C4-2B (cell line): ENCODE measurements around the gene TMEM151A.

Experiments used
- CTCF ChIP-seq: fragments of 450-650 bp; conservative IDR thresholded peaks from 2 replicates; pipeline ENCODE4 v1.5.1; 2017; ENCODE audit warnings: mild to moderate bottlenecking
- ZFX ChIP-seq: fragments of 450-650 bp; IDR thresholded peaks from 2 replicates; pipeline ENCODE4 v1.6.1; 2017

GRCh38 chr11:66281001-66281400 lies 10.7 kb upstream of the TMEM151A start:
- no peak for TF ChIP-seq CTCF
- no peak for TF ChIP-seq ZFX
